Suprapubic skin (tissue), 4 donors: ENCODE data around the gene IMMP2L. TPM values are rescaled to one million over a fixed set of nuclear protein-coding genes. Genes with fewer than 3 reads are reported as not detected.
"Not testable (repeated sequence)": the region's sequence is repeated elsewhere in the genome, so short reads cannot be mapped to it uniquely, and the experiment has no call there.

ENCODE experiments used
- DNase-seq, 2 donors: peaks; one replicate each; pipeline ENCODE4 v3.0.0-alpha.2; 2019; ENCODE audit warnings: low spot score in 2 of 2
- H3K27ac ChIP-seq: fragments of 200-600 bp; sonication (generic); one replicate; pipeline ENCODE4 v1.5.1; 2019
- H3K27me3 ChIP-seq: fragments of 200-600 bp; sonication (generic); one replicate; pipeline ENCODE4 v1.5.1; 2019
- H3K36me3 ChIP-seq: fragments of 200-600 bp; sonication (generic); one replicate; pipeline ENCODE4 v1.5.1; 2019
- H3K4me1 ChIP-seq: fragments of 200-600 bp; sonication (generic); one replicate; pipeline ENCODE4 v1.5.1; 2019
- H3K4me3 ChIP-seq: fragments of 200-600 bp; sonication (generic); one replicate; pipeline ENCODE4 v1.5.1; 2019; ENCODE audit warnings: mild to moderate bottlenecking
- H3K9me3 ChIP-seq: fragments of 200-600 bp; sonication (generic); one replicate; pipeline ENCODE4 v1.5.1; 2019
- EP300 ChIP-seq: sonication (generic); formaldehyde crosslinking; IDR thresholded peaks from one replicate; pipeline ENCODE4 v1.6.1; 2017; ENCODE audit warnings: antibody characterized with exemption
- POLR2A ChIP-seq, 2 donors: fragments of 450-650 bp; IDR thresholded peaks; one replicate each; pipeline ENCODE4 v1.6.1; 2017; ENCODE audit warnings: antibody characterized with exemption in 2 of 2, mild to moderate bottlenecking in 2 of 2, moderate library complexity in 2 of 2
- POLR2AphosphoS5 ChIP-seq, 3 donors: sonication (generic); formaldehyde crosslinking; IDR thresholded peaks; one replicate each; pipeline ENCODE4 v1.6.1; 2017; ENCODE audit warnings: antibody characterized with exemption in 3 of 3
- WGBS: methylation state at CpG from one replicate; pipeline ENCODE4 v1.1.5; 2018; 5-methylcytosine and 5-hydroxymethylcytosine counted together
- total RNA-seq, 4 donors: library from RNA; depleted of rRNA; stranded (reverse); fragments of >200 nt; gene quantifications; one replicate each; pipeline ENCODE4 v1.1.0, GENCODE V29; 2016
- TF ChIP-seq, protein P1 (sequence below), 2 donors: fragments of 200-600 bp in 1 of 2; fragments of 450-650 bp in 1 of 2; sonication (generic) in 1 of 2; IDR thresholded peaks; one replicate each; pipeline ENCODE4 v1.5.1; 2016 to 2019; ENCODE audit warnings: antibody characterized with exemption in 2 of 2, mild to moderate bottlenecking in 1 of 2, moderate library complexity in 1 of 2

IMMP2L gene
- total RNA-seq, 4 donors from 2014 or later, result 10.6 to 20.6 (median 14.6) TPM

- DNase-seq, result no peak
- no peaks in the 10 kb centered on the region for H3K27me3 ChIP-seq
- 66% methylated on average over 4 of the region's 4 CpGs for WGBS
- no peaks in the 10 kb centered on the region for H3K4me1 ChIP-seq
- H3K27ac ChIP-seq, result no peak overlapping the region
- no peak overlapping the region for H3K4me3 ChIP-seq
- H3K9me3 ChIP-seq, result no peaks in the 10 kb centered on the region
- no peaks in the 10 kb centered on the region for H3K36me3 ChIP-seq
- TF ChIP-seq EP300 (no peak), POLR2A (IDR thresholded peaks at IDR 0.05) (no peak), POLR2AphosphoS5 (IDR thresholded peaks at IDR 0.05) (no peak)
- TF ChIP-seq, protein P1, sequence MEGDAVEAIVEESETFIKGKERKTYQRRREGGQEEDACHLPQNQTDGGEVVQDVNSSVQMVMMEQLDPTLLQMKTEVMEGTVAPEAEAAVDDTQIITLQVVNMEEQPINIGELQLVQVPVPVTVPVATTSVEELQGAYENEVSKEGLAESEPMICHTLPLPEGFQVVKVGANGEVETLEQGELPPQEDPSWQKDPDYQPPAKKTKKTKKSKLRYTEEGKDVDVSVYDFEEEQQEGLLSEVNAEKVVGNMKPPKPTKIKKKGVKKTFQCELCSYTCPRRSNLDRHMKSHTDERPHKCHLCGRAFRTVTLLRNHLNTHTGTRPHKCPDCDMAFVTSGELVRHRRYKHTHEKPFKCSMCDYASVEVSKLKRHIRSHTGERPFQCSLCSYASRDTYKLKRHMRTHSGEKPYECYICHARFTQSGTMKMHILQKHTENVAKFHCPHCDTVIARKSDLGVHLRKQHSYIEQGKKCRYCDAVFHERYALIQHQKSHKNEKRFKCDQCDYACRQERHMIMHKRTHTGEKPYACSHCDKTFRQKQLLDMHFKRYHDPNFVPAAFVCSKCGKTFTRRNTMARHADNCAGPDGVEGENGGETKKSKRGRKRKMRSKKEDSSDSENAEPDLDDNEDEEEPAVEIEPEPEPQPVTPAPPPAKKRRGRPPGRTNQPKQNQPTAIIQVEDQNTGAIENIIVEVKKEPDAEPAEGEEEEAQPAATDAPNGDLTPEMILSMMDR (IDR thresholded peaks at IDR 0.05), result no peak
These were observed 24.6 kb upstream of the IMMP2L start for GRCh38 chr7:111586711-111587409.

DNA sequence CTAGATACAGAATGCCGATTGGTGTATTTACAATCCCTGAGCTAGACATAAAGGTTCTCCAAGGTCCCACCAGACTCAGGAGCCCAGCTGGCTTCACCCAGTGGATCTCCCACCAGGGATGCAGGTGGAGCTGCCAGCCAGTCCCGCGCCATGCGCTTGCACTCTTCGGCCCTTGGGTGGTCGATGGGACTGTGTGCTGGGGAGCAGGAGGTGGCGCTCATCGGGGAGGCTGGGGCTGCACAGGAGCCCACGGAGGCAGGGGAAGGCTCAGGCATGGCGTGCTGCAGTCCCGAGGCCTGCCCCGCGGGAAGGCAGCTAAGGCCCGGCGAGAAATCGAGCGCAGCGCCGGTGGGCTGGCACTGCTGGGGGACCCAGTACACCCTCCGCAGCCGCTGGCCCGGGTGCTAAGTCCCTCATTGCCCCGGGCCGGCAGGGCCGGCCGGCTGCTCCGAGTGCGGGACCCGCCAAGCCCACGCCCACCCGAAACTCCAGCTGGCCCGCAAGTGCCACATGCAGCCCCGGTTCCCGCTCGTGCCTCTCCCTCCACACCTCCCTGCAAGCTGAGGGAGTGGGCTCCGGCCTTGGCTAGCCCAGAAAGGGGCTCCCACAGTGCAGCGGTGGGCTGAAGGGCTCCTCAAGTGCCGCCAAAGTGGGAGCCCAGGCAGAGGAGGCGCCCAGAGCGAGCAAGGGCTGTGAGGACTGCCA lies 19.6 kb upstream of the IMMP2L start:
- not testable (repeated sequence) for H3K4me3 ChIP-seq, H3K9me3 ChIP-seq, DNase-seq, H3K36me3 ChIP-seq, H3K27ac ChIP-seq, H3K4me1 ChIP-seq, H3K27me3 ChIP-seq
- WGBS, result 95% methylated on average over 13 of the region's 40 CpGs

DNA sequence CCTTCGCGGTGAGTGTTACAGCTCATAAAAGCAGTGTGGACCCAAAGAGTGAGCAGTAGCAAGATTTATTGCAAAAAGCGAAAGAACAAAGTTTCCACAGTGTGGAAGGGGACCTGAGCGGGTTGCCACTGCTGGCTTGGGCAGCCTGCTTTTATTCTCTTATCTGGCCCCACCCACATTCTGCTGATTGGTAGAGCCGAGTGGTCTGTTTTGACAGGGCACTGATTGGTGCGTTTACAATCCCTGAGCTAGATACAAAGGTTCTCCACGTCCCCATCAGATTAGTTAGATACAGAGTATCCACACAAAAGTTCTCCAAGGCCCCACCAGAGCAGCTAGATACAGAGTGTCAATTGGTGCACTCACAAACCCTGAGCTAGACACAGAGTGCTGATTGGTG lies 18.9 kb upstream of the IMMP2L start:
- WGBS, result 88% methylated on average over 7 of the region's 7 CpGs

DNA sequence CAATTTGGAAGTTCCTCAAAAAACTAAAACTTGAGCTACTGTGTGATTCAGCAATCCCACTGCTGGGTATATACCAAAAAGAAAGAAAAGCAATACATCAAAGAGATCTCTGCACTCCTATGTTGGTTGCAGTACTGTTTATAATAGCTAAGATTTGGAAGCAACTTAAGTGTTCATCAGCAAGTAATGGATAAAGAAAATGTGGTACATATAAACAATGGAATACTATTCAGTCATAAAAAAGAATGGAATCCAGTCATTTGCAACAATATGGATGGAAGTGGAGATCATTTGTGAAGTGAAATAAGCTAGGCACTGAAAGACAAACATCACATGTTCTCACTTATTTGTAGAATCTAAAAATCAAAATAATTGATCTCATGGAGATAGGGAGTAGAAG lies 16.5 kb upstream of the IMMP2L start:
- Histone ChIP-seq H3K36me3 (no peaks in the 10 kb centered on the region), H3K27me3 (no peaks in the 10 kb centered on the region), H3K4me3 (no peak overlapping the region), H3K4me1 (no peaks in the 10 kb centered on the region), H3K9me3 (no peaks in the 10 kb centered on the region), H3K27ac (no peak overlapping the region)
- no peak for DNase-seq
- TF ChIP-seq POLR2AphosphoS5 (IDR thresholded peaks at IDR 0.05) (no peak), POLR2A (IDR thresholded peaks at IDR 0.05) (no peak), EP300 (no peak)
- TF ChIP-seq, protein P1 (IDR thresholded peaks at IDR 0.05), result no peak

More for the DNA sequence above, 18.9 kb upstream of the IMMP2L start:
- H3K4me3 ChIP-seq, H3K27ac ChIP-seq, H3K9me3 ChIP-seq, DNase-seq, H3K27me3 ChIP-seq, H3K36me3 ChIP-seq, H3K4me1 ChIP-seq: not testable (repeated sequence)

DNA sequence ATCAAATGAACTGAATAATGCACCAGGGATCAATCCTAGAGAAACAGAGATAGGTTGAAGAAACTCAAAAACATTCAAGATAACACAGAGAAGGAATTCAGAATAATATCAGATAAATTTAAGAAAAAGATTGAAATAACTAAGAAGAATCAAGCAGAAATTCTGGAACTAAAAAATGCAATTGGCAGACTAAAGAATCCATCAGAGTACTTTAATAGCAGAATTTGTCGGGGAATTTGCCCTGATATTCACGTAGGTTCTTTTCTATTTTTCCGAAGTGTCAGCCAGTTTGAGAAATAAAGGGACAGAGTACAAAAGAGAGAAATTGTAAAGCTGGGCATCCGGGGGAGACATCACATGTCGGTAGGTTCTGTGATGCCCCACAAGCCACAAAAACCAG lies 9.4 kb upstream of the IMMP2L start:
- H3K4me3 ChIP-seq, result no peak overlapping the region
- TF ChIP-seq POLR2A (IDR thresholded peaks at IDR 0.05) (no peak), POLR2AphosphoS5 (IDR thresholded peaks at IDR 0.05) (no peak), EP300 (no peak)
- TF ChIP-seq, protein P1 (IDR thresholded peaks at IDR 0.05), result no peak
- H3K27ac ChIP-seq, result no peak overlapping the region
- no peaks in the 10 kb centered on the region for H3K36me3 ChIP-seq
- no peaks in the 10 kb centered on the region for H3K4me1 ChIP-seq
- H3K9me3 ChIP-seq, result peaks cover 10% of the 10 kb centered on the region
- 94% methylated on average over 5 of the region's 5 CpGs for WGBS
- DNase-seq, result no peak
- H3K27me3 ChIP-seq, result no peaks in the 10 kb centered on the region

GRCh38 chr7:111568870-111569462 lies 6.7 kb upstream of the IMMP2L start:
- TF ChIP-seq, protein P1 (IDR thresholded peaks at IDR 0.05), result no peak
- TF ChIP-seq POLR2AphosphoS5 (IDR thresholded peaks at IDR 0.05) (no peak), EP300 (no peak), POLR2A (IDR thresholded peaks at IDR 0.05) (no peak)
- Histone ChIP-seq H3K36me3 (no peaks in the 10 kb centered on the region), H3K27ac (no peak overlapping the region), H3K9me3 (peaks cover 10% of the 10 kb centered on the region), H3K4me1 (no peaks in the 10 kb centered on the region), H3K27me3 (no peaks in the 10 kb centered on the region), H3K4me3 (no peak overlapping the region)
- 95% methylated on average over 1 of the region's 1 CpG for WGBS
- DNase-seq, result no peak
